HepG2 (cell line): ENCODE data around the gene RHOT2.
A peak's percentile ranks its signal among the peaks of the same experiment; 100 is the strongest.

Experiments
- ELF1 ChIP-seq: sonication (generic); formaldehyde crosslinking; IDR thresholded peaks from 2 replicates; pipeline ENCODE4 v1.4.0; 2020; ENCODE audit warnings: missing genetic modification reagents
- GTF2F1 ChIP-seq: fragments of 150-350 bp; IDR thresholded peaks from 2 replicates; pipeline ENCODE4 v1.6.1; 2014; ENCODE audit warnings: low read length
- KDM4B ChIP-seq: sonication (generic); formaldehyde crosslinking; IDR thresholded peaks from 2 replicates; pipeline ENCODE4 v1.4.0; 2020; ENCODE audit warnings: missing genetic modification reagents
- KLF16 ChIP-seq, 2 experiments: sonication (generic) in 1 of 2; formaldehyde crosslinking in 1 of 2; IDR thresholded peaks; 2 replicates each; pipeline versions ENCODE4 v1.6.1 to v1.8.0; 2016 to 2023; ENCODE audit warnings: missing genetic modification reagents in 2 of 2, missing compliant biosample characterization in 1 of 2
- POLR2A ChIP-seq, 2 experiments: IDR thresholded peaks; 2 replicates each; pipeline ENCODE4 v1.6.1; 2011; ENCODE audit warnings: low read depth in 2 of 2, low read length in 2 of 2, mild to moderate bottlenecking in 1 of 2, moderate library complexity in 1 of 2; ENCODE audit not compliant: insufficient read depth in 1 of 2
- POLR2AphosphoS2 ChIP-seq: IDR thresholded peaks from 2 replicates; pipeline ENCODE4 v1.6.1; 2011; ENCODE audit warnings: low read depth, low read length, improper control_type of control experiment
- TBX2 ChIP-seq: sonication (generic); formaldehyde crosslinking; IDR thresholded peaks from 2 replicates; pipeline ENCODE4 v1.5.0; 2020; ENCODE audit warnings: missing genetic modification reagents, mild to moderate bottlenecking, borderline replicate concordance
- ZNF530 ChIP-seq: sonication (generic); formaldehyde crosslinking; IDR thresholded peaks from 2 replicates; pipeline ENCODE4 v1.5.0; 2020; ENCODE audit warnings: low read depth, mild to moderate bottlenecking, missing genetic modification reagents
- TF ChIP-seq, protein P1 (sequence below): sonication (generic); formaldehyde crosslinking; IDR thresholded peaks from 2 replicates; pipeline ENCODE4 v1.4.0; 2020; ENCODE audit warnings: low read depth, mild to moderate bottlenecking, missing genetic modification reagents
- TF ChIP-seq, protein P2 (sequence below): IDR thresholded peaks from 2 replicates; pipeline ENCODE4 v1.6.1; 2016; ENCODE audit warnings: mild to moderate bottlenecking

DNA sequence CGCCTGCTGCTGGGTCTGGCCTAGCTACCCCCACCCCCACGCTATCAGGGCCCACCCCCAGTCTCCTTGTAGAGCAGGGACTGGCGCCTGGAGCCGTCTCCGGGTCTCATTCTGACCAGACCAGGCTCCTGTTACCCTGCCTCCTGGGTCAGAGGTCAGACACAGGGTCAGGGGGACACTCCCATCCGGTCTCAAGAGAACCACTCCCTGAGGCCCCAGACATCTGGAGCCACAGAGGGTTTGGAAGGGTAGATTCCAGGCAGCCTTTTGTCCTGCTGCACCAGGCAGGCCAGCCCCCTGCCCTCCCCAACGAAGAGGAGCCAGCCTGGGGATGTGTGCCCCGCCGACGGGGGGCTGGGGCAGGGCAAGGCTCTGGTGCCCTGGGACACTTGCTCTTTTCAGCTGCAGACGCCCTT, 38.1 kb upstream of the RHOT2 start:
- no peak for TF ChIP-seq ZNF530
- TF ChIP-seq GTF2F1 = no peak
- TF ChIP-seq ELF1 (CRISPR knock-in tag) = no peak
- TF ChIP-seq, protein P1, sequence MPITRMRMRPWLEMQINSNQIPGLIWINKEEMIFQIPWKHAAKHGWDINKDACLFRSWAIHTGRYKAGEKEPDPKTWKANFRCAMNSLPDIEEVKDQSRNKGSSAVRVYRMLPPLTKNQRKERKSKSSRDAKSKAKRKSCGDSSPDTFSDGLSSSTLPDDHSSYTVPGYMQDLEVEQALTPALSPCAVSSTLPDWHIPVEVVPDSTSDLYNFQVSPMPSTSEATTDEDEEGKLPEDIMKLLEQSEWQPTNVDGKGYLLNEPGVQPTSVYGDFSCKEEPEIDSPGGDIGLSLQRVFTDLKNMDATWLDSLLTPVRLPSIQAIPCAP (CRISPR knock-in tag) = no peak
- no peak for TF ChIP-seq TBX2 (CRISPR knock-in tag)
- TF ChIP-seq KDM4B (CRISPR knock-in tag) = no peak
- TF ChIP-seq, protein P2, sequence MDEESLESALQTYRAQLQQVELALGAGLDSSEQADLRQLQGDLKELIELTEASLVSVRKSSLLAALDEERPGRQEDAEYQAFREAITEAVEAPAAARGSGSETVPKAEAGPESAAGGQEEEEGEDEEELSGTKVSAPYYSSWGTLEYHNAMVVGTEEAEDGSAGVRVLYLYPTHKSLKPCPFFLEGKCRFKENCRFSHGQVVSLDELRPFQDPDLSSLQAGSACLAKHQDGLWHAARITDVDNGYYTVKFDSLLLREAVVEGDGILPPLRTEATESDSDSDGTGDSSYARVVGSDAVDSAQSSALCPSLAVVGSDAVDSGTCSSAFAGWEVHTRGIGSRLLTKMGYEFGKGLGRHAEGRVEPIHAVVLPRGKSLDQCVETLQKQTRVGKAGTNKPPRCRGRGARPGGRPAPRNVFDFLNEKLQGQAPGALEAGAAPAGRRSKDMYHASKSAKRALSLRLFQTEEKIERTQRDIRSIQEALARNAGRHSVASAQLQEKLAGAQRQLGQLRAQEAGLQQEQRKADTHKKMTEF (CRISPR knock-in tag) = no peak
- TF ChIP-seq POLR2AphosphoS2 = no peak
- no peak; a peak in 1 of 4 replicates for TF ChIP-seq POLR2A (IDR thresholded peaks at IDR 0.05; ENCODE audit: insufficient read depth in 1 of 2, low read depth in 2 of 2, low read length in 2 of 2)
- TF ChIP-seq KLF16 (CRISPR knock-in tag; IDR thresholded peaks at IDR 0.05) = 0 out of 4 replicates have a peak, but pooled peaks of 1 of the 2 experiments have one; percentile 13
